HL-60/S4 (cell line): ENCODE measurements around the gene CLN6.

Experiments
- in situ Hi-C: fragments of 300-500 bp; cut with MboI; formaldehyde crosslinking; loops from 2 replicates; pipeline ENCODE4 v1.14.3; 2022; ENCODE audit warnings: low sequenced_read_pairs

Gene CLN6

GRCh38 chr15:68229386-68230156 is at the start of gene CLN6:
Gene CLN6, minus strand, starts transcription at chr15:68229728. Its CDS starts 144 bp downstream, at chr15:68229584.
- in situ Hi-C loops: no loop called here

- in situ Hi-C loops: no loop called here
These were observed 49.3 kb upstream of the CLN6 start for GRCh38 chr15:68278595-68279405.

GRCh38 chr15:68278345-68278594 is 48.7 kb upstream of the CLN6 start:
- in situ Hi-C loops: no loop called here

- in situ Hi-C loops: no loop called here
These were observed 48.2 kb upstream of the CLN6 start, which contains the start of gene FEM1B for GRCh38 chr15:68277603-68278344. Gene FEM1B, plus strand, starts transcription at chr15:68277745. Its CDS starts 673 bp downstream, at chr15:68278418.

GRCh38 chr15:68277131-68277602 is 47.6 kb upstream of the CLN6 start:
- in situ Hi-C loops: no loop called here

GRCh38 chr15:68276668-68277067 is 47.1 kb upstream of the CLN6 start:
- in situ Hi-C loops: no loop called here

GRCh38 chr15:68275165-68275746 is 45.7 kb upstream of the CLN6 start:
- in situ Hi-C loops: no loop called here

GRCh38 chr15:68274201-68274848 is 44.8 kb upstream of the CLN6 start:
- in situ Hi-C loops: no loop called here

GRCh38 chr15:68272721-68273271 is 43.3 kb upstream of the CLN6 start:
- in situ Hi-C loops: no loop called here

GRCh38 chr15:68271854-68272471 is 42.4 kb upstream of the CLN6 start:
- in situ Hi-C loops: no loop called here

- in situ Hi-C loops: no loop called here
These were observed 38.9 kb upstream of the CLN6 start for GRCh38 chr15:68268405-68268804.

GRCh38 chr15:68265674-68266073 is 36.1 kb upstream of the CLN6 start:
- in situ Hi-C loops: no loop called here

GRCh38 chr15:68265081-68265480 is 35.6 kb upstream of the CLN6 start:
- in situ Hi-C loops: no loop called here

- in situ Hi-C loops: no loop called here
These were observed 34.8 kb upstream of the CLN6 start for GRCh38 chr15:68264282-68264681.

GRCh38 chr15:68262514-68263356 is 33.2 kb upstream of the CLN6 start:
- in situ Hi-C loops: no loop called here

GRCh38 chr15:68261980-68262379 is 32.5 kb upstream of the CLN6 start:
- in situ Hi-C loops: no loop called here

- in situ Hi-C loops: no loop called here
These were observed 31.7 kb upstream of the CLN6 start for GRCh38 chr15:68261241-68261640.

GRCh38 chr15:68259883-68260282 is 30.4 kb upstream of the CLN6 start:
- in situ Hi-C loops: no loop called here

GRCh38 chr15:68258692-68259091 is 29.2 kb upstream of the CLN6 start:
- in situ Hi-C loops: no loop called here
